Type B pancreatic cell (in vitro differentiated cells): ENCODE results near the gene CKM. TPM values are rescaled to one million over a fixed set of nuclear protein-coding genes. Genes with fewer than 3 reads are reported as not detected.

Experiments
- DNase-seq: peaks from one replicate; pipeline ENCODE4 v3.0.0; 2021; ENCODE audit warnings: mixed read lengths; ENCODE audit not compliant: unreplicated experiment; ENCODE audit errors: extremely low spot score
- H3K27ac Mint-ChIP-seq: 2 replicates; pipeline ENCODE4 v1.8.0; 2021; ENCODE audit warnings: mild to moderate bottlenecking, mixed read lengths
- H3K27me3 Mint-ChIP-seq: 2 replicates; pipeline ENCODE4 v1.8.0; 2021; ENCODE audit warnings: mixed read lengths
- H3K36me3 Mint-ChIP-seq: 2 replicates; pipeline ENCODE4 v1.8.0; 2021; ENCODE audit warnings: mixed read lengths
- H3K4me1 Mint-ChIP-seq: one replicate; pipeline ENCODE4 v1.8.0; 2021; ENCODE audit warnings: mixed read lengths; ENCODE audit not compliant: unreplicated experiment
- H3K4me3 Mint-ChIP-seq: 2 replicates; pipeline ENCODE4 v1.8.0; 2021; ENCODE audit warnings: mild to moderate bottlenecking, mixed read lengths
- H3K9me3 Mint-ChIP-seq: 2 replicates; pipeline ENCODE4 v1.8.0; 2021; ENCODE audit warnings: mixed read lengths
- CTCF ChIP-seq: fragments of 200-600 bp; sonication (generic); conservative IDR thresholded peaks from 2 replicates; pipeline ENCODE4 v1.5.0; 2021; ENCODE audit warnings: antibody characterized with exemption, mild to moderate bottlenecking
- total RNA-seq: library from RNA; stranded (reverse); gene quantifications from 2 replicates; pipeline ENCODE4 v1.2.1, GENCODE V29; 2021; ENCODE audit warnings: low replicate concordance

The CKM gene
- total RNA-seq, 1 donor from 2014 or later, result 0.24 TPM

- Mint-ChIP-seq H3K9me3 (no peaks in the 10 kb centered on the region), H3K27me3 (peaks cover 14% of the 10 kb centered on the region), H3K36me3 (peaks cover 6% of the 10 kb centered on the region), H3K4me3 (no peak overlapping the region), H3K27ac (no peak overlapping the region), H3K4me1 (no peaks in the 10 kb centered on the region)
- TF ChIP-seq CTCF, result no peak
- DNase-seq, result no peak
These were observed 25.9 kb upstream of the CKM start for GRCh38 chr19:45348367-45349125.

GRCh38 chr19:45347570-45348366 lies 25.1 kb upstream of the CKM start:
- H3K9me3 Mint-ChIP-seq, result no peaks in the 10 kb centered on the region
- peaks cover 16% of the 10 kb centered on the region for H3K27me3 Mint-ChIP-seq
- TF ChIP-seq CTCF, result no peak
- no peak overlapping the region for H3K4me3 Mint-ChIP-seq
- H3K36me3 Mint-ChIP-seq, result peaks cover 3% of the 10 kb centered on the region
- no peak overlapping the region for H3K27ac Mint-ChIP-seq
- no peaks in the 10 kb centered on the region for H3K4me1 Mint-ChIP-seq
- DNase-seq, result no peak

GRCh38 chr19:45346449-45346848 lies 23.8 kb upstream of the CKM start:
- TF ChIP-seq CTCF, result no peak
- H3K27ac Mint-ChIP-seq, result no peak overlapping the region
- DNase-seq, result no peak
- H3K27me3 Mint-ChIP-seq, result peaks cover 16% of the 10 kb centered on the region
- peaks cover 3% of the 10 kb centered on the region for H3K36me3 Mint-ChIP-seq
- no peaks in the 10 kb centered on the region for H3K9me3 Mint-ChIP-seq
- H3K4me1 Mint-ChIP-seq, result no peaks in the 10 kb centered on the region
- no peak overlapping the region for H3K4me3 Mint-ChIP-seq

- Mint-ChIP-seq H3K27ac (no peak overlapping the region), H3K4me1 (no peaks in the 10 kb centered on the region), H3K27me3 (peaks cover 16% of the 10 kb centered on the region), H3K36me3 (no peaks in the 10 kb centered on the region), H3K9me3 (no peaks in the 10 kb centered on the region), H3K4me3 (no peak overlapping the region)
- DNase-seq, result no peak
- no peak for TF ChIP-seq CTCF
These were observed 22.8 kb upstream of the CKM start for GRCh38 chr19:45345506-45345860.

GRCh38 chr19:45344621-45345505 lies 22.2 kb upstream of the CKM start:
- H3K27me3 Mint-ChIP-seq, result peaks cover 22% of the 10 kb centered on the region
- TF ChIP-seq CTCF, result no peak
- H3K4me3 Mint-ChIP-seq, result peak overlapping the region; percentile 45
- H3K9me3 Mint-ChIP-seq, result no peaks in the 10 kb centered on the region
- no peak for DNase-seq
- no peaks in the 10 kb centered on the region for H3K36me3 Mint-ChIP-seq
- H3K27ac Mint-ChIP-seq, result peak overlapping the region; percentile 68
- H3K4me1 Mint-ChIP-seq, result no peaks in the 10 kb centered on the region
